GM03348 (cell line): ENCODE data around the gene HMGXB4.
"Not testable (repeated sequence)": the region's sequence is repeated elsewhere in the genome, so short reads cannot be mapped to it uniquely, and the experiment has no call there.

ENCODE experiments used
- DNase-seq: peaks from one replicate; pipeline ENCODE4 v3.0.0; 2012; ENCODE audit warnings: low spot score

HMGXB4 gene

GRCh38 chr22:35257321-35258190, at the start of gene HMGXB4:
HMGXB4 (plus strand) TSS chr22:35257493; CDS start chr22:35262391, 4,898 bp downstream.
- DNase-seq = peak; percentile 98

DNA sequence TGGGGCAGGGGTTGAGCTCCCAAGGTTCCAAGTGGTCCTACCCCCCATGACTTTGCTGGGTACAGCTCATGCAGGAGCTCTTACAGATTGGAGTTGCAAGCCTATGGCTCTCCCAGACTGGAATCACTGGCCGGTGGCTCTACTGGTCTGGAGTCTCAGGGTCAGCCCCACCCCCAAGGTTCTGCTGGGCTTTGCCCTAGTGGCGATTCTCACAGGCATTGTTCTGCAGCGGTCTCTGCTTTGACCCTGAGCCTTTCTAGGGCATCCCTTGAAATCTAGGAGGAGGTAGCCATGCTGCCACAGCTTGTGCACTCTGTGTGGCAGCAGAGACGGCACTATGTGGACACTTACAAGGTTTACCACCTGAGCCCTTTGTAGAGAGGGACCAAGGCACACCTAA, 49.3 kb upstream of the HMGXB4 start:
- no peak for DNase-seq

DNA sequence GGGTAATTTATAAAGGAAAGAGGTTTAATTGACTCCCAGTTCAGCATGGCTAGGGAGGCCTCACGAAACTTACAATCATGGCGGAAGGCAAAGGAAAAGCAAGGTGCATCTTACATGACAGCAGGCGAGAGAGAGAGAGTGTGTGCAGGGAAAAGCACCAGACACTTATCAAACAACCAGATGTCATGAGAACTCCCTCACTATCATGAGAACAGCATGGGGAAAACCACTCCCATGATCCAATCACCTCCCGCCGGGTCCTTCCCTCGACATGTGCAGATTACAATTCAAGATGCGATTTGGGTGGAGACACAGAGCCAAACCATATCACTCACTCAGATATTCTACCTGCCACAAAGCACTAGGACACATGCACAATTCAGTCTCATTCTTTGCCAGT, 48.1 kb upstream of the HMGXB4 start:
- DNase-seq = no peak

- peak; percentile 14 for DNase-seq
These were observed 45.3 kb upstream of the HMGXB4 start for GRCh38 chr22:35212009-35212408.

GRCh38 chr22:35212996-35213395, 44.3 kb upstream of the HMGXB4 start:
- DNase-seq = no peak

GRCh38 chr22:35214968-35215367, 42.3 kb upstream of the HMGXB4 start:
- DNase-seq = no peak

GRCh38 chr22:35215993-35216392, 41.3 kb upstream of the HMGXB4 start:
- DNase-seq = no peak

- DNase-seq = no peak
These were observed 39.8 kb upstream of the HMGXB4 start for GRCh38 chr22:35217527-35217926.

DNA sequence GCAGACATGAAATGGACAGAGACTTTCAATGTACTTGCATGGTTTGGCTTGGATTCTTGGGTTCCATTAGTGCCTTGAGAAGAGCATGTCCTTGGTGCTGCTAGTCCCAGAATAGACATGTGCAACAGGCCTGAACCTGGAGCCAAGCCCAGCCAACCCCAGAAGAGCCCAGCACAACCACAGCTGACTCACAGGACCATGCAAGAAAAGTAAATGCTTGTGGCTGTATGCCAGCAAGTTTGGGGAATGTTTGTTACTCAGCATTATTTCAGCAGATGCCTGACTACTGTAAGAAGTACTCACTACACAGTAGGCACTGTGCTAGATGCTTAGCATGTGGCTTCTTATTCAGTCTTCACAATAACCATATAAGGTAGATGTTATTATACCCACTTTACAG, 39.2 kb upstream of the HMGXB4 start:
- no peak for DNase-seq

GRCh38 chr22:35219012-35219411, 38.3 kb upstream of the HMGXB4 start:
- peak; percentile 62 for DNase-seq

DNA sequence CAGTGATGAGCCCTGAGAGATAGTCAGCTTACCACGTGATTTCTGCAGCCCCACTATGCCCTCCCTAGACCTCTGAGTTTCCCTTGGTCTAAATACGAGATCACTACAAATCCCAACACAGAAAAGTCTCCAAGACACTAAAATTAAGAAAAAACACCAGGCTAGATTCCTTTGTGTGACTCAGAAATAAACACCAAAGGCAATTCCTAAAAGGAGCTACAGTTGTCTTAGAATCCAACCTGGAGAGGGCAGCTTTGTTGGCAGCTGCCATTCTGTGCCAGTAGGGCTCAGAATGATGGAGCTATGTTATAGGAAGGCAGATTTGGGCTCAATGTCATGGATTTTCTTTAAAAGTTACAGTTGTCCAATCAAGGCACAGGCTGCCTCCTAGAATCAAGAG, 37.1 kb upstream of the HMGXB4 start:
- DNase-seq = no peak

GRCh38 chr22:35225010-35225409, 32.3 kb upstream of the HMGXB4 start:
- DNase-seq = no peak

GRCh38 chr22:35226958-35227647, 30.2 kb upstream of the HMGXB4 start:
- DNase-seq = no peak

GRCh38 chr22:35229865-35230264, 27.4 kb upstream of the HMGXB4 start:
- no peak for DNase-seq

DNA sequence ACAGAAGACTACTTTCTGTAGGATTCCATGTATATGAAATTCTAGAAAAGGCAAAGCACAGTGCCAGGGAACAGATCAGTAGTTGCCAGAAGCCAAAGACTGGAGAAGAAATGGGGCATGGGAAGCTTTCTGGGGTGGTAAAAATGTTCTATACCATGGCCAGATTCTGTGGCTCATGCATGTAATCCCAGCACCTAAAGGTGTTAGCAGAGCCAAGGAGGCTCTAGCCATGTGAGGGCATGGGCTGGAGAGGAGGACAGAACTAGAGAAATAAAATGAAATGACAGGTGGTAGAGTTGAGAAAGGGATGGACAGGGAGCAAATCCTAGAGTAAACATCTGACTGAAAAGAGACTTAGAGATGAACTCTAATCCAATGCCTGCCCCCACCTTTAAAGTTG, 26.9 kb upstream of the HMGXB4 start:
- no peak for DNase-seq

DNA sequence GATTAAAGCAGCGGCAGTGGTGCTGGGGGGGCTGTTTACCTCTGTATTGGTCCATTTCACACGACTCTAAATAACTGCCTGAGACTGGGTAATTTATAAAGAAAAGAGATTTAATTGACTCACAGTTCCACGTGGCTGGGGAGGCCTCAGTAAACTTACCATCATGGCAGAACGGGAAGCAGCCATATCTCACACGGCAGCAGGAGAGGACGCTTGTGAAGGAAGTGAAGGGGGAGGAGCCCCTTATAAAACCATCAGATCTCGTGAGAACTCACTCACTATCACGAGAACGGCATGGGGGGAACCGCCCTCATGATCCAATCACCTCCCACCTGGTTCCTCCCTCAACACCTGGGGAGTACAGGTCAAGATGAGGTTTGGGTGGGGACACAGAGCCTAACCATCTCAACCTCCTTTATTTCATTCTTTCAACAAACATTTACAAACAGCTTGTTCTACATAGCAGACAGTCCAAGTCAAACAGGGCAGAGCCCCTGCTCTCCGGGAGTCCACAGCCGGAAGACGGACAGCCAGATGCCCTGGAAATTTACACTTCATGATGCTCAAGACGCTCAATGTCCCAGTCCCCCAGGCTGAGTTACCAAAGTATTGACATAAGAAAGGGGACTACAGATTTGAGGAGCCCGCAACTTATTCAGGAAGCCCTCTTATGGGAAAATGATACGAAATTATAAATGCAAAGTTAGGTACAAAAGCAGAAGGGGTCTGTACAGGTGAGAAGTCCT, 26.3 kb upstream of the HMGXB4 start:
- DNase-seq = no peak

- peak; percentile 73 for DNase-seq
These were observed 25.7 kb upstream of the HMGXB4 start for GRCh38 chr22:35231585-35232084.

GRCh38 chr22:35238749-35239148, 18.5 kb upstream of the HMGXB4 start:
- not testable (repeated sequence) for DNase-seq

GRCh38 chr22:35244507-35244906, 12.8 kb upstream of the HMGXB4 start:
- not testable (repeated sequence) for DNase-seq

DNA sequence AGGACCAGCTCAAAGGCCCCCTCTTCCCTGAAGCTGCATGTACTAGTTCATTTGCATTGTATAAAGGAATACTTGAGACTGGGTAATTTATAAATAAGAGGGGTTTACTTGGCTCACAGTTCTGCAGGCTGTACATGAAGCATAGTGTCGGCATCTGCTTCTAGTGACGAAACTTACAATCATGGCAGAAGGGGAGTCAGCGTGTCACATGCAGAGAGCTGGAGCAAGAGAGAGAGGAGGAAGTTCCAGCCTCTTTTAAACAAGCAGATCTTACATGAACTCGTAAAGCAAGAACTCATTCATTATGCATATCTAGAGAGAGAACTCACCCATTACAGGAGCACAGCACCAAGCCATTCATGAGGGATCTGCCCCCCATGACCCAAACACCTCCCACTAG, 7.1 kb upstream of the HMGXB4 start:
- DNase-seq = no peak

- no peak for DNase-seq
These were observed 3.3 kb upstream of the HMGXB4 start for GRCh38 chr22:35253946-35254345.

DNA sequence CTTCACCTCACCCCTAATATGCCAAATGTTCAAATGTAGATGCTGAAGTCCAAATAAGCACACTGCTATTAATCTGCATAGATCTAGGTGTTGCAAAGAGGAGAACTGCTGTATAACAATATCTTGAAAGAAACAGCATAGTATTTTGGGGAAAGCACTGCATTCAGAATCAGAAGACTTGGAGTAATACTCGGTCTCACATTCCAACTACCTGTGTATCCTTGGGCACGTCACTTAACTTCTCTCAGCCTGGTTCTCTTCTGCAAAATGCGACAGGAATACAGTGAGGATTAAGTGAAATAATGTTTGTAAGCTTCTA, 332 bp upstream of the HMGXB4 start:
- no peak for DNase-seq
